Hepatocyte (in vitro differentiated cells): ENCODE measurements around the gene ANAPC7.

ENCODE experiments used
- CTCF ChIP-seq: fragments of 200-600 bp; sonication (generic); IDR thresholded peaks from 2 replicates; pipeline ENCODE4 v1.5.1; 2016; ENCODE audit warnings: antibody characterized with exemption, mild to moderate bottlenecking; ENCODE audit not compliant: poor library complexity
- EZH2 ChIP-seq: fragments of 200-600 bp; sonication (generic); IDR thresholded peaks from 2 replicates; pipeline ENCODE4 v1.6.1; 2016; ENCODE audit warnings: antibody characterized with exemption, mild to moderate bottlenecking, borderline replicate concordance
- EZH2phosphoT487 ChIP-seq: fragments of 200-600 bp; sonication (generic); IDR thresholded peaks from one replicate; pipeline ENCODE4 v1.6.1; 2018; ENCODE audit warnings: antibody characterized with exemption, mild to moderate bottlenecking, low read depth, moderate library complexity; ENCODE audit not compliant: unreplicated experiment, severe bottlenecking

GRCh38 chr12:110339184-110339952, 64.1 kb downstream of the ANAPC7 start:
- TF ChIP-seq EZH2phosphoT487 (no peak), EZH2 (no peak), CTCF (no peak)
